HepG2 (cell line): ENCODE data around the gene ZNF584. TPM values are rescaled to one million over a fixed set of nuclear protein-coding genes. Genes with fewer than 3 reads are reported as not detected.
A peak's percentile ranks its signal among the peaks of the same experiment; 100 is the strongest.

ENCODE experiments used
- GRHL1 ChIP-seq: sonication (generic); formaldehyde crosslinking; conservative IDR thresholded peaks from 2 replicates; pipeline ENCODE4 v1.8.0; 2022; ENCODE audit warnings: missing genetic modification reagents
- HOXA5 ChIP-seq: sonication (generic); formaldehyde crosslinking; IDR thresholded peaks from 2 replicates; pipeline ENCODE4 v1.4.0; 2020; ENCODE audit warnings: missing genetic modification reagents
- ISL2 ChIP-seq: sonication (generic); formaldehyde crosslinking; IDR thresholded peaks from 2 replicates; pipeline ENCODE4 v1.5.0; 2020; ENCODE audit warnings: missing genetic modification reagents
- KLF15 ChIP-seq: sonication (generic); formaldehyde crosslinking; IDR thresholded peaks from 2 replicates; pipeline ENCODE4 v1.8.1; 2023; ENCODE audit warnings: borderline replicate concordance, mild to moderate bottlenecking, inconsistent platforms, missing genetic modification reagents, mixed read lengths
- MAFF ChIP-seq: IDR thresholded peaks from 2 replicates; pipeline ENCODE4 v1.6.1; 2011; ENCODE audit warnings: low read depth, low read length, improper control_type of control experiment
- NFRKB ChIP-seq: fragments of 450-650 bp; IDR thresholded peaks from 2 replicates; pipeline ENCODE4 v1.6.1; 2017
- POLR2AphosphoS5 ChIP-seq: IDR thresholded peaks from 2 replicates; pipeline ENCODE4 v1.6.1; 2012; ENCODE audit warnings: low read depth, low read length
- THAP11 ChIP-seq: IDR thresholded peaks from 2 replicates; pipeline ENCODE4 v1.6.1; 2016; ENCODE audit warnings: missing biosample characterization, missing genetic modification reagents
- TOPORS ChIP-seq: sonication (generic); formaldehyde crosslinking; IDR thresholded peaks from 2 replicates; pipeline ENCODE4 v1.8.0; 2023; ENCODE audit warnings: mild to moderate bottlenecking, missing genetic modification reagents
- TP53 ChIP-seq: sonication (generic); formaldehyde crosslinking; conservative IDR thresholded peaks from 2 replicates; pipeline ENCODE4 v1.4.0; 2020; ENCODE audit warnings: missing genetic modification reagents
- ZBTB34 ChIP-seq: sonication (generic); formaldehyde crosslinking; IDR thresholded peaks from 2 replicates; pipeline ENCODE4 v1.8.0; 2022; ENCODE audit warnings: mild to moderate bottlenecking, missing genetic modification reagents
- ZBTB39 ChIP-seq: sonication (generic); formaldehyde crosslinking; IDR thresholded peaks from 2 replicates; pipeline ENCODE4 v1.5.0; 2020; ENCODE audit warnings: missing genetic modification reagents
- ZNF224 ChIP-seq: sonication (generic); formaldehyde crosslinking; IDR thresholded peaks from 2 replicates; pipeline ENCODE4 v1.5.0; 2020; ENCODE audit warnings: mild to moderate bottlenecking, missing genetic modification reagents
- ZNF253 ChIP-seq: sonication (generic); formaldehyde crosslinking; IDR thresholded peaks from 2 replicates; pipeline ENCODE4 v1.8.0; 2022; ENCODE audit warnings: mild to moderate bottlenecking, missing genetic modification reagents, borderline replicate concordance
- ZNF280B ChIP-seq: sonication (generic); formaldehyde crosslinking; IDR thresholded peaks from 2 replicates; pipeline ENCODE4 v1.5.0; 2020; ENCODE audit warnings: missing genetic modification reagents, mild to moderate bottlenecking, borderline replicate concordance
- ZNF367 ChIP-seq: sonication (generic); formaldehyde crosslinking; IDR thresholded peaks from 2 replicates; pipeline ENCODE4 v1.4.0; 2020; ENCODE audit warnings: missing genetic modification reagents, borderline replicate concordance
- ZNF784 ChIP-seq: sonication (generic); formaldehyde crosslinking; IDR thresholded peaks from 2 replicates; pipeline ENCODE4 v1.5.1; 2020; ENCODE audit warnings: missing genetic modification reagents, mild to moderate bottlenecking, borderline replicate concordance
- polyA plus RNA-seq, 8 experiments: library from polyadenylated mRNA; depleted of rRNA in 3 of 8; stranded (reverse) in 7 of 8; unstranded in 1 of 8; fragments of >200 nt; fragmentation: Illumina TruSeq in 4 of 8; extraction: Trizol in 4 of 8; gene quantifications; 2 replicates each; pipeline versions ENCODE4 v1.2.1 to v1.2.3, GENCODE V29; 2011 to 2016; ENCODE audit warnings: low read depth in 4 of 8, missing spikeins in 1 of 8, mixed read lengths in 1 of 8; ENCODE audit not compliant: insufficient read depth in 1 of 8
- total RNA-seq, 5 experiments: library from RNA; depleted of rRNA; stranded (reverse); fragments of >200 nt; fragmentation: Illumina TruSeq; extraction: Trizol; gene quantifications; 2 replicates each; pipeline ENCODE4 v1.2.3, GENCODE V29; 2016; ENCODE audit warnings: low read depth in 1 of 5

ZNF584 gene
- total and polyA plus RNA-seq, 2 of the 13 experiments (the other 11 are each of a cell fraction or from before 2014, with no cell fraction given), result 2.4 to 7.0 TPM

- TF ChIP-seq HOXA5 (CRISPR knock-in tag) (peak; percentile 73), ZNF367 (CRISPR knock-in tag) (0 out of 2 replicates have a peak, but pooled peaks have one; percentile 35), TOPORS (peak; percentile 68), POLR2AphosphoS5 (peak; percentile 90), ZNF280B (CRISPR knock-in tag) (no peak; the same call in 1 of the 2 replicates), KLF15 (CRISPR knock-in tag) (0 out of 2 replicates have a peak, but pooled peaks have one; percentile 65), ZNF784 (CRISPR knock-in tag) (0 out of 2 replicates have a peak, but pooled peaks have one; percentile 22), MAFF (peak; percentile 22; the same call in 1 of the 2 replicates), NFRKB (no peak), ZNF224 (CRISPR knock-in tag) (peak; percentile 62; the same call in 1 of the 2 replicates), GRHL1 (CRISPR knock-in tag) (no peak), TP53 (CRISPR knock-in tag) (no peak), ZBTB39 (CRISPR knock-in tag) (no peak), ZNF253 (CRISPR knock-in tag) (no peak), THAP11 (CRISPR knock-in tag) (peak; percentile 96), ZBTB34 (no peak), ISL2 (peak; percentile 29; the same call in 1 of the 2 replicates)
Measured at GRCh38 chr19:58386576-58387337, 21.7 kb upstream of the ZNF584 start, which contains the start of gene RPS5 (continued).
